Endometrium (tissue), 2 donors: ENCODE measurements around the gene PROSER3.
"Not testable (repeated sequence)": the region's sequence is repeated elsewhere in the genome, so short reads cannot be mapped to it uniquely, and the experiment has no call there.

Experiments
- FAIRE-seq: peaks from 2 replicates; lab custom pipeline; 2012; peaks lifted over from hg19 to GRCh38; lab: Jason Lieb, UNC
- donor health status: control.
- donor health status: control.

PROSER3 gene

GRCh38 chr19:35792312-35792711 is 34.3 kb downstream of the PROSER3 start:
- FAIRE-seq: no peak

DNA sequence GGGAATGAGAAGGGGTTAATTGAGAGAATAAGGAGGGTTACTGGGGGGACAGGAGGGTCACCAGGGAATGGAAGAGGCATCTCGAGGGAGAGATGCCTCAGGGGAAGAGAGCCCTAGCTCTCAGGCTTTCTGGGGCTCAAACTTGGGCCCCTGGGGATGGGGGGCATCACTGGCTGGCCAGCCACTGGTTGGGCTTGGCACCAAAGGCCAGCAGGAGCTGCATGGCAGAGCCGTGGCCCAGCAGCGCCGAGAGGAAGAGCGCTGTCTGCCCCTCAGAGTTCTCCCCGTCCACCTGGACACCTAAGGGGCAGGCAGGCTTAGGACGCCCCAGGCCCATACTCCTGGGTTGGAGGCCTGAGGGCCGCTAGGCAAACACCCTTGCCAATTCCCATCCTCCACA is 34.9 kb downstream of the PROSER3 start:
- no peak for FAIRE-seq

DNA sequence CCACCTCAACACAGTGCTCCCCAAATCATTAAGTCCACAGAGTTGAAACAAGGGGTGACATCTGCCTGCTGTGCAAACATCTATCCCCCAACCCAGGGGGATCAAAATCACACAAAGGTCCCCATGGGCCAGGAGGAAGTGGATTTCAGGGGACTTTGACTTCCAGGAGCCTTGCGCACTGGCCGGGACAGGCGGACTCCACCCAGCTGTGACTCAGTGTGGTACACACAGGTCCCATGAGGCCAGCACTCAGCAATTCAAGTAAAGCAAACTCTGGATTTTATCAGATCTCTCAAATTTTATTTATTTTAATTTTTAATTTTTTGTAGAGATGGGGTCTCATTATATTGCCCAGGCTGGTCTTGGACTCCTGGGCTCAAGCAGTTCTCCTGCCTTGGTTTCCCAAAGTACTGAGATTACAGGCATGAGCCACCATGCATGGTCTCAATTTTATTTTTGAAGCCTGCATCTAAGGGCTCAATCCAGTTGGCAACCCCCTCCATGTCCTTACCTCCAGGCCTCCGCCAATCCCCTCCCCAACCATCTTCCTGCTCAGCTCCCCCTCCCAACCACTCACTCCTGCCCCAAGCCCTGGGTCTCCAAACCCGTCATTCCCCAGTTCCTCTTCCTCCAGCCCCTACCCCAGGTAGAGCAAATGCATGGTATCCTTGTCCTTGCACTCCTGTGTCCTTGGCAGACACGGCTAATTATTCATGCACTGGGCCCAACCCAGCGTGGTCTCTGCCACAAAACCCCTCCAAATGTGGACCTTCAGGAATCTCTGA is 35.6 kb downstream of the PROSER3 start:
- FAIRE-seq: no peak

GRCh38 chr19:35795564-35795963 is 37.6 kb downstream of the PROSER3 start:
- not testable (repeated sequence) for FAIRE-seq

DNA sequence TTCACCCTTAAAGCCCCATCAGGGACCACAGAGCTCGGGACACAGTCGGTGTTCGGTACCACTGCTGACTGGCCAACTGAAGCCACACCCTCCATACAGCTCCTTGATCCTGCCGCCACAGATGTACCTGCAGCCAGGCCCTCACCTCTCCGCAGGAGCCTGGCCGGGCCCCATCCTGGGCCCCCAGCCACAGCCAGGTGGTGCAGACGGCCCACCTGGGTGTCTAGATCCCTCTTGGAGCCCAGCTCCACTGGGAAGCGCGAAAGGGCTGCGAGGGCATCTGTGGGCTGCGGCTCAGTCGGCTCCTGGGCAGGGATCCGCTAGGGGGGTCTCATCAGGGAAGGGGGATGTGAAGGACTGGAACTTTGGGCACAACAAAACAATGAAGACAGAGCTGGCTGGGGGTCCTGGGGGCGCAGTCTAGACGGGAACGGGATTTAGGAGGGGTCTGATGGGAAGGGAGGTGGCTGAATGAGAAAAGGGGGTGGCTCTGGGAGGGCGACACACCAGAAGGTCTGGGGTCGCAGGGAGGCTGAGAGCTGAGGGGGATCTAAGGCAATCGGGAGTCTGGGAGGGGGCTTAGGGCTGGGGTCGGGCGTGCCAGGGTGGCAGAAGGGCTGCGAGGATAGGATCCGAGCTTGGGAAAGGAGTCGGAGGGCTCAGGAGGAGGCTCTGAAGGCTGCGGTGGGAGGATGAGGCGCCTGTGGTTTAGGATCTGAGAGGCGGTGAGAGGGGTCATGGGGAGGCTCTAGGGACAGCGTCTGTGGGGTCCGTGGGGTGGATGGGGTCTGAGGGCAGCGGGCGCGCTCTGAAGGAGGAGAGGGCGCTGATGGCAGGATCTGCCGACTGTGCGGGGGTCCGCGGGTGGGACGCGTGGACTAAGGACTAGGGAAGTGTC is 38.9 kb downstream of the PROSER3 start:
- FAIRE-seq: no peak

DNA sequence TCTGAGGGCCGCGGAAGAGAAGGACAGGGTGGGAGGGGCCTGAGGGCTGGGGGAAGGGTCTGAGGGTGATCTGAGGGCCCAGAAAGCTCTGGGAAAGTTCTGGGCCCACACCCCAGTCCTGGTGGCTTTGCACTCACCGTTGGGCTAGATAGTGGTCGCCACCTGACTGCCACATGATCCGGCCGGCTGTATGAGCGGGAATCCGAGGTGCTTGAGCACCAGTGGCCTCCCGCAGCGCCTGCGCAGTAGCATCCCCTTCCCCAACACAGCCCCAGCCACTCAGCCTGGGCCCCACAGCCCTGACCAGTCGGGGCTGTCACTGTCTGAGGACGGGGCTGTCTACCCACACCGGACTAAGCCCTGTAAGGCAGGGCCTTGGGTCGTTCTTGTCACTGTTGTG is 39.7 kb downstream of the PROSER3 start:
- FAIRE-seq: no peak

GRCh38 chr19:35801828-35802227 is 43.9 kb downstream of the PROSER3 start:
- no peak for FAIRE-seq

GRCh38 chr19:35805526-35806102 is 47.6 kb downstream of the PROSER3 start:
- no peak for FAIRE-seq

DNA sequence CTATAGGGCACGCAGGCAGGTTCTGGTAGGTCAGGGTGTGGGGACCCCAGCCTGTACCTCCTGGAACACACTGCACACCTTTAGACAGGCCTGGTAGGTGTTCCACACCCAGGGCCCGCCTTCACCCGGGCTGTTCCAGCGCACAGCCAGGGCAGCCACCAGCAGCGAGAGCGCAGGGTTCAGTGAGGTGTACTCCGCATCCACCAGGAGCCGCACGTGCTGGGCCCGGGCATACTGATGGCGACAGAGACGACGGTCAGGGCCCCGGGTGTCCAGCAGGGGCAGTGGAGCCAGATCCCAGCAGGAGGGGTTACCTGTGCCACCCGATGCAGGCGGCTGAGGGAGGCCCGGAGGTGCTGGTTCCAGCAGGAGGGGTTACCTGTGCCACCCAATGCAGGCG is 48.6 kb downstream of the PROSER3 start:
- no peak for FAIRE-seq

DNA sequence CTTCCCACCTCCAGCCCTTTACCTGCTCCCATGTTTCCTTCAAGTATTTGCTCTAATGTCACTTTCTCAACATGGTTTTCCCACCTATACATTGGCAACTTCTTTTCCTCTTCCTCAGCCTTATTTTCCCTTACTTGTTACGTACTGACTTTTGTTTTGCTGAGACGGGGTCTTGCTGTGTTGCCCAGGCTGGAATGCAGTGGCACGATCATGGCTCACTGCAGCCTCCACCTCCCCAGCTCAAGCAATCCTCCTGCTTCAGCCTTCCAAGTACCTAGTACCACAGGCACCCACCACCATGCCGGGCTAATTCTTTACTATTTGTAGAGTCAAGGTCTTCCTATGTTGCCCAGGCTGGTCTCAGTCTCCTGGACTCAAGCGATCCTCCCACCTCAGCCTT is 49.7 kb downstream of the PROSER3 start:
- FAIRE-seq: no peak

GRCh38 chr19:35811317-35812219 is 53.6 kb downstream of the PROSER3 start:
- FAIRE-seq: no peak

DNA sequence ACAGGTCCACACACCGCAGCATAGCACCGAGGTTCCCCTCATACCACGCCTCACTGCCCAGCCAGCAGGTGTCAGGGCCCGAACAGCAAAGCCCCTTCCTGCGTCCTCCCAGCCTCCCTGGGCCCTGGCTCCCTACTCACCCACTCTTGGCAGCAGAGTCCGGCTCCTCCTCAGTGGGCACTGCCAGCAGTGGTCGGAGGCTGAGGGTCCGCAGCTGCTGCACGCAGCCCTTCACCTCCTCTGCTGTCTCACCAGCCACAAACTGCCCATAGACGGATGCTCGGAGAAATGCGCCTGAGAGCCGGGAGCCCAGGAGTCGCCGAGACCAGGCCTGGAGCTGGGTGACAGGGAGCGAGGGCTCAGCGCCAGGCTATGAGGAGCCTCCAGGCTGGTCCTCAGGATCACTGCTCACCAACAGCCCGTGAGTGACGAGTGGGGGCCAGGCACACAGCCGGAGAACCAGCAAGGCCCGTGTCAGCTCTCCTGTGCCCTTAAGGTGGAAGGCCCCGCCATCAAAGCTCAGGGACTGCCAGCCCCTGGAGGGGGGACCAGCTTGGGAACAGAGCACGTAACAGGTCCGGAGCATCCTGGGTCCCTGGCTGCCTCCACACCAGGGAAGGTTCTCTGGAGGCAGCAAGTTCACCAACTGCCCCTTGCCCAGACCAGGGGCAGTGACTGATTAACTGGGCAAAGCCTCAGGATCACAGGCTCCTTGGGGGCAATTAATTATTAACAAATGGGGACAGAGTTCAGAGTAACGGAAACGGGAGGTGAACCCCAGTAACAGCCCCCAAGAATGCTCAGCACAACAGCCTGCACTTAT is 54.5 kb downstream of the PROSER3 start, which contains the start of gene PRODH2:
PRODH2 (minus strand) TSS at position 626 of the 823 bp plus-strand sequence; CDS start at position 586, 40 bp downstream.
- no peak for FAIRE-seq

DNA sequence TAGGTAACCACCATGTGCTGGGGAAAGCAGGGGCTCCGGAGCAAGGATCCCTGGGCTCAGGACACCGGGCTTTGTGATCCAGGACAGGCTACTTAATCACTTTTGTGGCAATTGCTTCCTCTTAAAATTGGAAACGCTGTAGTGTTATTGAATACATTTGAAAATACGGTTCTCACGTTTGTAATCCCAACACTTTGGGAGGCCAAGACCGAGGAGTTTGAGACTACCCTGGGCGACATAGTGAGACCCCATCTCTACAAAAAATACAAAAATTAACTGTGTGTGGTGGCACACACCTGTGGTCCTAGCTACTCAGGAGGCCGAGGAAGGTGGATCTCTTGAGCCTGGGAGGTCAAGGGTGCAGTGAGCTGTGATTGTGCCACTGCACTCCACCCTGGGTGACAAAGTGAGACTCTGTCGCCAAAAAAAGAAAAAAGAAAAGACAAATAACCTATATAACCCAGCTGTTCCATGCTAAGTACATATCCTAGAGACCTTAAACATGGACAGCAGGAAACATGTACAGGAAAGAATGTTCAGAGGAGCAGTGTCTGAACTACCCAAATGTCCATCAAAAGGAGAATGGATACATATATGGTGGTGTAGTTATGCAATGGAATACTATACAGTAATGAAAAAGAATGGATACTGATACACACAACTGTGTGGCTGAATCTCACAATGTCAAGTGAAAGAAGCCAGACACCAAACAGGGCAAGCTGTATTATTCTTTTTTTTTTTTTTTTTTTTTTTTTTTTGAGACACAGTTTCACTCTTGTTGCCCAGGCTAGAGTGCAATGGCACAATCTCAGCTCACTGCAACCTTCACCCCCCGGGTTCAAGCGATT is 55.3 kb downstream of the PROSER3 start:
- no peak for FAIRE-seq

- no peak for FAIRE-seq
These were observed 58.3 kb downstream of the PROSER3 start for GRCh38 chr19:35816262-35816661.

DNA sequence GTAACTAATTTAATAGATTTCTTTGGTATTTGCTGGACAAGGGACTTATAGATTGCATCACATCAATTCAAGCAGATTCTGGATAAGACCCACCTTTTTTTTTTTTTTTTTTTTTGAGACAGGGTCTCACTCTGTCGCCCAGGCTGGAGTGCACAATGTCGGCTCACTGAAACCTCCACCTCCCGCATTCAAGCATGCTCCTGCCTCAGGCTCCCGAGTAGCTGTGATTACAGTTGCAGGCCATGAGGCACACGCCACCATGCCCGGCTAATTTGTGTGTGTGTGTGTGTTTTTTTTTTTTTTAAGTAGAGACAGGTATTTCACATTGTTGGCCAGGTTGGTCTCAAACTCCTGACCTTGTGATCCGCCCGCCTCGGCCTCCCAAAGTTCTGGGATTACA is 58.9 kb downstream of the PROSER3 start:
- no peak for FAIRE-seq

DNA sequence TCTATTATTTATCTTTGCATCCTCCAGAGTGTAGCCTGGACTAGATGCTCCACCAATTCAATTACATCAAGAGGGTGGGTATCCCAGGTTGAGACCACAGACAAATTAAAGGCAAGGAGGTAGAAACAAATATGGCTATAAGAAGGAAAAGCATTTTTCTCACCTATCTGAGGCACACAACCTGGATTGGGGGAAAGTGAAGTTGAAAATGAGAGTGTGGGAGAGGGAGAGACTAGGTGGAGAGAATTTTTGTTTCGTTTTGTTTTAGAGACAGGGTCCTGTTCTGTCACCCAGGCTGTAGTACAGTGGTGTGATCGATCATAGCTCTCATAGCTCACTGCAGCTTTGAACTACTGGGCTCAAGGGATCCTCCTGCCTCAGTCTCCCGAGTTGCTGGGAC is 60.5 kb downstream of the PROSER3 start:
- FAIRE-seq: no peak
